GM19455 (cell line): Measurements from ENCODE around the gene FOXP2.
"Not testable (repeated sequence)": the region's sequence is repeated elsewhere in the genome, so short reads cannot be mapped to it uniquely, and the experiment has no call there.

Experiments
- ATAC-seq: cut with Tn5 transposase; IDR thresholded peaks from one replicate; pipeline ENCODE4 v1.9.1; 2021; ENCODE audit not compliant: unreplicated experiment

FOXP2 gene

DNA sequence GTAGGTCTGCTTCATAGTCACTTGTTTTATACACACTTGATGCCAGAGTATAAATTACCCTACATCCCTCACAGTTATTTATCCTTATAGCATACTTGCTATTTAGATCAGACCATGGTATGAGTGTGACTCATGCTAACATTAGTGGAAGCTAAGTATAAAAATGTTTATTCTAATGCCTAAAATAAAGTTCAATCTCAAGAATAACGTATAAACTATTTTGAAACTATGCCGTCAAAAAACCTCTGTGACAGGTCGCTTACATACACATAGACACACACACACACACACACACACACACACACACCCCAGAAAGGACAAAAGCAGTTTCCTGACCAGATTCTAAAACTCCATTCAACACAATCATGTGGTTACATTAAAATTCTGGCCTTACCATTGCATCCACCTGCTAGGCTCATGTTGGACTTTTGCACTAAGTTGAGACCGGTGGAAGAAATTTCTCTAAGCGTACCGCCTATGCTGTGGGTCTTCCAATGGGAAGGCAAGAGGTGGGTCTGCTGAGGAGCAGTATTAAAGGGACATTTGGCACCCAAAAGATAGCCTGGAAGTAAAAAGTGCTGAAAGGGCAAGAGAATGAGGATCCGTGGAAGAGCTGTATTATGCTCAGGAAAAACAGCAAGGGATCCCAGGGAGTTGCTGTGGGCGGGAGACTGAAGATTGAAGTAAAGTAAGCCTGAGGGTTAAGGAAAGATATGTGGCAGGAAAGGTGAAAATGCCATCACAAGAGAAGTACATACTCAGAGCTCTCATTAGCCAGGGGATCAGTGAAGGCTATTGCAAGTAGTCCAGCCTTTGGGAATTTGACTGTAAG, 5.0 kb downstream of the FOXP2 start:
- ATAC-seq = no peak

DNA sequence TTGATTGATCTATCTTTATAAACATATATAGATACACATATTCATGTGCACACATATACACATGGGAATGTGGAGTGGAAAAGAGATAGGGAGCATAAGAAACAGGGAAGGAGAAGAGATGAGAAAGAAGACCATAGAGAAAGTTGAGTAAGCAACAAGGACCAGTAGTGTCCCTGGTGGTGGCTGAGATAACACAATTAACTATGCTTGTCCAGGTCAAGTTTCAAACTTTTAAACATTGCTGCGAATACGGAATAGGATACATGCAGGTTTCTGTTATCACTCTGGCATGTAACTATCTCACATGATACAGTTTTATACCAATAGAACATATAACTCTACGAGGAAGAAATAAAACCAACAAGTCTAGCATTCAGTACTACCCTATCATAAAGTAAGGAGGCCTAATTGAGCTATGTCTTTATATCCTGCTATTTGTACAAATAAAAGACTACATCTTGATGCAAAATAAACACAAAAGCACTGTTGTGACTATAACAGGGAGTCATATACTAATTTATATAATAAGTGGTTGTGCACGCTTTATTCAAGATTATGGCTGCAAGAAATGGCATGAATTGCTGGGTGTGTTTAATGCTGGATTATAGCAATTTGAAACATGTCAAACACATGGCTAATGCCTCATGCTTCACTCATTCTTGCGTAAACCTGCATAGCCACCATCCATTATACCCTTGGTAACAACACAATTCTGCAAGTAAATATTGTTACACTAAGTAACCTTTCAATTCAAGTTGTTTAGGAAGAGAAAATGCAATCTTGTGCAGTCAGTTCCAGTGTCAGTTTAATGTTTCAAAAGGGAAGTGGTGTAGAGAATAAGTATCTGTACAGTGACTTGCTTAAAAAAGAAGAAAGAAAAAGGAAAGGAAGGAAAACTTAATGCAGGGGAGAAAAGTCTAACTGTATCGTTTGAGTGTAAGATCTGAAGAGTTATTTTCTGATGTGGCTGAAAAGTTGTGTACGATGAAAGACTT, 8.2 kb downstream of the FOXP2 start:
- ATAC-seq = no peak

DNA sequence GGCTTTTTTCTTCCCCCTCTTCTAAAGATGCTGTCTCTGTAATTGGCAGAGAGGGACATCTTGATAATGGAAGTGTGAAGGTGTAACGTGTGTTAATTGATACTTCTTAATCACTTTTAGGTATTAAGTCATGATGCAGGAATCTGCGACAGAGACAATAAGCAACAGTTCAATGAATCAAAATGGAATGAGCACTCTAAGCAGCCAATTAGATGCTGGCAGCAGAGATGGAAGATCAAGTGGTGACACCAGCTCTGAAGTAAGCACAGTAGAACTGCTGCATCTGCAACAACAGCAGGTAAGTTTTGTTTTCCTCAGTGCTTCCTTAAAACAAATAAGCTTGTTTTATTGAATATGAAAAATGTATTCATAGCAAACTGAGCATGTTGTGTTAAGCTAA, 11.8 kb downstream of the FOXP2 start:
- no peak for ATAC-seq

DNA sequence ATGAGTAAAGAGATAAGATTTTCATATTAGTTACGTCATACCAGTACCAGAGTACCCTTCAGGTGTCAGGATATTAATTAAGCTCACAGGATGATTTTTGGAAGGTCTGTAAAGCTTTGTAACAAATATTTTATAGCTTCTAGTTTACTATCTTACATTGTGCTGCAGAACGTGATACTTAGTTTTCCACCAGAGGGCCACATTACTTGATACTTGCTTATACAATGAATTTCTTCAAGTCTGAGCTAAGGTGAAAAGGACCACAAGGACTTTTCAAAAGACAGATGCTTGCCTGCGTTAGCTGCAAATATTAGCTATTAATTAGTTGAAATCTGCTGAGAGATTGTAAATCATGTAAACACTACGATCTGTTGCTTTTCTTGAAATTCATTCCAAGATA, 12.2 kb downstream of the FOXP2 start:
- no peak for ATAC-seq

DNA sequence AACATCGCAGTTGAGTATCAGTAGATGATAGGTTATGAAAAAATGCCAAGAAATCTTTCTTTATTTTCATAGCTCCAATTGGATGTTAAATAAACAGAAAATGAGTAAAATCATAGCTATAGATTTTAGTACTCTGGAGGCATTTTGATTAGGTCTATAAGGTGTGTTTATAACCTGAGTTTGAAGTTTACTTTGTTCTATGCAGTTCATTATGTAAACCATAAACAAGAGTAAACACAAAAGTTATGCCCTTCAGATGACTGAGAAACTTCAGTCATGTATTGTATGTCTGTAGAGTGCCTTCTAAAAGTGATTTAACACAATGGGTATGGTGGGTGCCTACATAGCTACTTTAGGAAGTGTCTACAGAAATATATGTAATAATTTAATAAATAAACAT, 13.6 kb downstream of the FOXP2 start:
- no peak for ATAC-seq

DNA sequence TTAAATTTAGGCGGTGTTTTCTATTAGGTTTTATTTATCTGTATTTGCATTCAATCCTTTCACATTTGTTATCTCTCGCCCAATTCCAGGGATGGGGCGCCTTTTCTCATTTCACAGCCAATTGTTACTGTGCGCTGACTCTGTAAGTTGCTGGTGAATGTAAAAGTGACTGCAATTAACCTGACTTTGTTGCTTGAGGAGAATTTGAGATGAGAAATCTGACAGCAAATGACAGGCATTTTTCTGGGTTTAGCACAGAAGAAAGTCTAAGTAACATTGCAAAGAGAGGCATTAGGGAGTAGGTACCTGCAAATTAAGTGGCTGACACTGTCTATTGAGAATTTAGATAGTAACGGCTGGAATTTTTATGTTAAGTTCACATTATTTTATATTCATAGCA, 16.6 kb downstream of the FOXP2 start:
- no peak for ATAC-seq

DNA sequence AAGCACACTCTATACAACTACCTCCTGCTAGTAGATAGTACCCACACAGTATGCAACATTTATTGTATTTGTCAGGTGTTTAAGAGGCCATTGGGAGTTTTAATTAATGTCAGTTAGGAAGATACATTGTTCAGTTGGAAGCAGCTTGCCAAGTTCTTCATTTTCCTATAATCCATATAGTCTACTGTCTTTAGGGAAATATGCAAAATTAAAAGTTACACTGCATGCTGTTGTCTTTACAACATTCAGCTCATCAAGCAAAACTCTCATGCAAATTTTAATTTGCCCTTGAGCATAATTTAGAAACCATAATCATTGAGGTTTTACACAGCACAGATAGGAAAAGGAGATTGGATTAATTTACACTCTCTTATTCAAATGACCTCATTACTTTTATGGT, 17.4 kb downstream of the FOXP2 start:
- ATAC-seq = no peak

DNA sequence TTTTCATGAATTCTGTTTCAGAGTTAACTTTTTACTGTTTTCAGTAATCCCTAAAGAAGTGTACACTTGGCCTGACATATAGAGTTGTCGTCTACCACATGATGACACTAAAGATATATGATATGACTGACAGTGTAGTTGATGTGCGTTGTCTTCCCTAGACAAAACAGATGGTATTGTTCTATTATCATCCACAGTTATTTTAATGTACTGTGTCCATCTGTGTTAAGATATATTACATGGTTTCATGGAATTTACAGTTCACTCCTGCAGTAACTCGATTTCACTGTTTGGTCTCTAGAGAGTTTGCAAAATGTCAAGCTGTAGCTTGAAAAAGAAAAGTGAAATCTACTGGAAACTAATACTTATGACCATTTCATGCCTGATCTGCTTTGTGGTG, 18.1 kb downstream of the FOXP2 start:
- no peak for ATAC-seq

DNA sequence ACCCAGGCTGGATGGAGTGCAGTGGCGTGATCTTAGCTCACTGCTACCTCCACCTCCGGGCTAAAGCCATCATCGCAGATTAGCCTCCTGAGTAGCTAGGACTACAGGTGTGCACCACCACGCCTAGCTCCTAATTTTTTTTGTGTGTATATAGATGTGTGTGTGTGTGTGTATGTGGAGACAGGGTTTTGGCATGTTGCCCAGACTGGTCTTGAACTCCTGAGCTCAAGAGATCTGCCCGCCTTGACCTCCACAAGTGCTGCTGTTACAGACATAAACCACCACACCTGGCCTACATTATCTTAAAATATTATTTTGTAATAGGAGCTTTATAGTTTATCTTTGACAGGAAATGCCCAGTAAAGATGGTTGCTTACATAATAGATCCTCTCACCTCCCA, 25.0 kb downstream of the FOXP2 start:
- ATAC-seq = no peak

DNA sequence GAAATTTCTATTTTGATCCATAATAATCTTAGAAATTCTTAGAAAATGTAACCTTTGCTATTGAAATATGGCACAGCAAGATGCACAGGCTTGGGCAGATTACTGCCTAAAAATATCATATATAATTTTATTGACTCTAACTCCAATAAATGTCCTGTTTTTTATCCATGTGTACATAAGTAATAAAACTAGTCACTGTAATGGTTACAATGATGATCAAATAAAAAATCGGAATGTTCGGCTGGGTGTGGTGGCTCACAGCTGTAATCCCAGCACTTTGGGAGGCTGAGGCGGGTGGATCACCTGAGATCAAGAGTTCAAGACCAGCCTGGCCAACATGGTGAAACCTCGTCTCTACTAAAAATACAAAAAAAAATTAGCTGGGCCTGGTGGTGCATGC, 26.3 kb downstream of the FOXP2 start:
- not testable (repeated sequence) for ATAC-seq

DNA sequence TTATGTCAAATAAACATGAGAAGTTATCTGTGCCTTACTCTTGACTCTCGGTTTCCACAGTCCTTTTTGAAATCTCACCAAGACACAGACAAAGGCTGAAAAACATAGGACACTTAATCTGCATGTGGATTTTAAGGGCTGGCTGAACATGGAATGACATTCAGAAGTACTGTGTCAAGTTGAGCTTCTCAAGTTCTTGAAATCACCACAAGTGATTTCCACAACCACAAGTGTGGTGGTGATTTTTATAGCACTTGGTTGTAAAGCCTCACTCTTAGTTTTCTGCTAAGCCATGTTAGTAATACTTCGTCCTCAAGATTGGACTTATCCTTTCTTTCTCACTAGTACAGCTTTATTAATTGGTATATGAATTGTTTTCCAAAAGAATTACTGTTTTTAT, 29.6 kb downstream of the FOXP2 start:
- ATAC-seq = no peak

DNA sequence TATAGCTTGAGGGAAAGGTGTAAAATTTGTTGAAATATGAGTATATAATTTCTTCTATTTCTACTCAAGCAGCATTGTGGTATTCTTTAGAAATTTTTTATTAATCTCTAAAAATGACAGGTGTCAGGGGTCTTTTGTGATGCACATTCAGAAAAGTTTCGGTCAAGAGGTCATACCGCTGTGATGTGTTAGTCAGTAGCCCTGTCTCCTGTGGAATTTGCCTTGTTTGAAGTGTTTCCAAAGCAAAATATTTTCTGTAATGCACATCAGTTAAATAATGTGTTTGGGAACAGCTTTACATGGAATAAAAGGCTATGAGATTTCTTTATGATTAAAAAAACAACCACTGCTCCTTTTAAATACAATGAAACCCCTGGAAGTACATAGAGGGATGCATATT, 35.8 kb downstream of the FOXP2 start:
- no peak for ATAC-seq

DNA sequence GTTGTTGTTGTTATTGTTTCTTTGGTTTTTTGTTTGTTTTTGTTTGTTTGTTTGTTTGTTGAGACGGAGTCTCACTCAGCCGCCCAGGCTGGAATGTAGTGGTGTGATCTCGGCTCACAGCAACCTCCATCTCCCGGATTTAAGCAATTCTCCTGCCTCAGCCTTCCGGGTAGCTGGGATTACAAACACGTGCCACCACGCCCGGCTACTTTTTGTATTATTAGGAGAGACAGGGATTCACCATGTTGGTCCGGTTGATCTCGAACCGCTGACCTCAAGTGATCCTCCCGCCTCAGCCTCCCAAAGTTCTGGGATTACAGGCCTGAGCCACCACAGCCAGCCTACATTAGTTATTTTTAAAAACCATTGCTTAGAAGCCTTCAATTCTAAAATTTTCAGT, 45.0 kb downstream of the FOXP2 start:
- ATAC-seq = no peak

DNA sequence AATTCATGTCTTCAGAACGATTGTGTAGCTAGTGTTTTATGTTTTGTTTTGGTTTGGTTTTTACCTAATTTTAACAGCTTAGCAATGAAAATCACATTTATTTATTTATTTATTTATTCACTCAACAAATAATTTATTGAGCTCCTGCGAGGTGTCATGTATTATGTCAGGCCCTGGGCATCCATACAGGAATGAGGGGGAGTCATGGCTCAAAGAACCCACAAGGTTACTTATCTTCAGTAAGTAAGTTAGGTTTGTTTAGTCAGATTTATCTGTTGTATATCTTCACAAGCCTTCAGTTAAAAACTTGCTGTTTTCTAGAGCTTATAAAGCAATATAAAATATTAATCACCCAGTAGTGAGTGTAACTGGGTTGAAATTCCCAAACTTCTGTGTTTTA, 45.4 kb downstream of the FOXP2 start:
- ATAC-seq = no peak

DNA sequence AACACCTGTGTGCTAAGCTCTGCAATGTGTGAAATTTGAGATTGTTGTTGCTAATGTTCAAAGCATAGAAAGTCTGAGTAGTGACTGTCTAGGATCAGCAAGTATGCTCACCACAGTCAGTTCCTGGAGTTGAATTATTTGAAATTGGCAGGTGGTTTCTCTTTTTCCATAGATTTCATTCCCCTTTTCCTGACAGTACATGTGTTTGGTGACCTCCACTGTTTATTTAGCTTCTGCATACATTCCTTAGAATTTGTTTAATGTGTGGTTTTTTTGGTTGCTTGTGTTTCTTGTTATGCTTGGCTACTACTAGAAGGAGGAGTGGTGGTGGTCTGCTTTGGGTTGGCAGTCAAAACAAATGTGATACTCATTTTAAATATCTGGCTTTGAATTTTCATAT, 52.3 kb downstream of the FOXP2 start:
- no peak for ATAC-seq

DNA sequence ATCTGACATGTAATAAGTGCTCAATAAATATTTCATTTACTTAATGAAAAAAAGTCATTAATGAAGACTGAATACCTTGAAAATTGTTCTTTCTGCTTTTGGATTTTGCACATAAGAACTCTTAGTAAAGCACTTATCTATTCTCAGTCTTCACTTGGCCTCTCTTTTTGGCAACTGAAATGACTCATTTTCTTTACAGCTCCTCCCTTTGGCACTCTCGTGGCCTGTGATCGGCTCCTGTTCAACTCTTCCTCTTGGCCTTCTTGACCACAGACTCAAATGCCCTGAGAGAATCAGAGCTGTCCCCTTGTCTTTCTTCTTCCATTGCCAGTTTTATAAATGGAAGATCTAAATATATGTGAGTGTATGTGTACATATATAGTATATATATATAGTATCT, 54.2 kb downstream of the FOXP2 start:
- no peak for ATAC-seq

DNA sequence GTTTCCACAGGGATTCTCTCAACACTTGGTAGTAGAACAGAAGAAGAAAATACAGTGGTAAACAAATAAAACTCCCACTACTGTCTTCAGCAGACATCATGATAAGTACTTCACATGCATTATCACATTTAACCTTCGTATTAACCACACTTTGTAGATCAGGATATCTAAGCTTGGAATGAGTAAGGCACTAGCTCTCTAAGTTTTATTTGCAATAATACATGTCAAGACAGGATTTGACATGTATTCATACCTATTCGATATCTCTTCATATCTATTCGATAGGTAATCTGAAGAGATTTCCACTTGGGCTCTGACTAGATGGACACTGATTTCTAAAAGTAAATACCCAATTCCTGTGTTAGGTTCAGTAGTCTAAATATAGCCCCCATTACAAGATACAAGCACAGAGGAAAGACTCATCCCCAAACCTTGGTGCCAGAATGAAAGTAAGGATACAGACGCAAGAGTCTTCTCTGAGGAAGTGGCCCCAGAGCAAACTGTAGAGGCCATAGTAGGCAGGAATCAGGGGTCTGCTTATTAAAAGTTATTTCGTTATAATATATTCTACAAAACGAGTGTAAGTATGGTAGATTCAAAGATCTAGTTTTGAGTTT, 58.4 kb downstream of the FOXP2 start:
- no peak for ATAC-seq

DNA sequence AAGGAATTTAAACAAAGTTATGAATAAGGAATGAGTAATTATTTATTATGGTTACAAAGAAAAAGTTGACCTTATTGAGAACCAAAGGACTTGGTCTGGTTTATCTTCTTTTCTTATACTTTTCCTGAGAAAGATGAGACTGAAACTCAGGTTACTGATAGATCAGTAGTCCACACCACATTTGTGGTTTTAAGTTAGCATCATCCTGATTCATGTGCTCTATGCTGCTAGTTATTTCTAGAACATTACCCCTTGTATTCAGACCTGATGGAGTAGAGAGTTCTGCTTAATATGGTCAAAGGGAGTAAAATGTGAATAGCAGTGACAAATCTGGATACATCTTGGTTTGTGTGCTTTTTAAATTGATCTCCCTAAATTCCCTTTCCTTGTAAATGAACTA, 63.8 kb downstream of the FOXP2 start:
- ATAC-seq = no peak

DNA sequence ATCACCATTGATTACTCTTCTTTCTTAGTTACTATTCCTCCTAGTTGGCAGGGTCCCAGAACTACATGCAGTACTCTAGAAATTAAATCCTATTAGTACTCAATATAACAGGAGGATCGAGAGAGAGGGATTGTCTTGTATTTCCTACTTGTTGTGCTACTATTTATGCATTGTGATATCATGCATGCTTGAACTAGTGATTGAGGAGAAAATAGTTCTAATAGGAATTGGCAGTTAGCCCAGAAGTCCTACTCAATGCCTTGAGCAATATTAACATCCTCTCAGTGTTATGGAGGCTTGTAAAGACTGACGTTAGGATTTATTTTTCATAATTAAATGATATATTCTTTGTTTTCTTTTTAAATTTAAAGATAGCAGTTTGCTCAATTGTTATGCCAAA, 67.4 kb downstream of the FOXP2 start:
- no peak for ATAC-seq

DNA sequence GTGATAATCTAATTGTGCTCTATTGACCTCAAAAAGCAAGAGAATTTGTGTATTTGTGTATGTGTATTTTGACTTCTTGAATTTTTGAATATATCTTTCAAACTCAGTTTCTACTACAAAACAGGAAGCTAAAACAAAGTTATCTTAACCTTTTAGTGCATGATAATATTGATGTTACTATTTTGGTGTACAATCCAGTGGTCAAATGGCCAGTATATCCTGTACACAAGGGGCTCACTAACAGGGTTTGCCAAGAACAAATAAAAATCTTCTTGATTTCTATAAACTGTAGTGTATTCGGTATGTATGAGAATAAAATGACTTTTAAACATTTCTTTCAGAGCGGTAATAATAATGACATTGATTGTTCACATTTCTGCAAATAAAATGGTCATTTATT, 69.6 kb downstream of the FOXP2 start:
- ATAC-seq = no peak

DNA sequence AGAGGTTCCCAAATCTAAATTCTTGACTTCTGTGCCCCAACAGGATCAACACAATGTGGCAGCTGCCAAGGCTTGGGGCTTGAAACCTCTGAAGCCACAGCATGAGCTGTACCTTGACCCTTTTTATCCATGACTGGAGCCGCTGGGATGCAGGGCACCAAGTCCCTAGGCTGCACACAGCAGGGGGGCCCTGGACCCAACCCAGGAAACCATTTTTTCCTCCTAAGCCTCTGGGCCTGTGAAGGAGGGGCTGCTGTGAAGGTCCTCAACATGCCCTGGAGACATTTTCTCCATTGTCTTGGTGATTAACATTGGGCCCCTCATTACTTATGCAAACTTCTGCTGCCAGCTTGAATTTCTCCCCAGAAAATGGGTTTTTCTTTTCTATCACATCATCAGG, 72.6 kb downstream of the FOXP2 start:
- no peak for ATAC-seq

DNA sequence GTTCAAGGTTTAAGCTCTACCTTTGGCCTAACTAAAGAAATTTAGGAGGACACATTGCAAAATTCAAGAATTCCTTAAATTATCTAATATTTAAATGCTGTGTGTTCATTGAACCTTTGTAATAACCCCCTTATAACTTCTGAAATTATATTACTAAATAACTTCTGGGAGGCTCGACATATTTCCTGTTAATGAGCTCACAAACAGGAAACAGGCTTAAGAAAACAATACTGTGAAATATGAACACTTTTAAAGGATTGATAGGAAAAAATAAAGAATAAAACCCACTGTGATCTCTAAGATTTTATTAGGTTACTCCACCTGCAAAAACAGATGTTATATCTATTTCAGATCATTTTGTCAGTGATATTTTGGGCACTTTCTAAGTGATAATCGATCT, 74.1 kb downstream of the FOXP2 start:
- no peak for ATAC-seq
